Neural cell (in vitro differentiated cells): ENCODE data around the gene IGF2BP2. TPM values are rescaled to one million over a fixed set of nuclear protein-coding genes. Genes with fewer than 3 reads are reported as not detected.

Experiments used
- H2AFZ ChIP-seq: fragments of 200-600, 300-800 bp; sonication (generic), shearing (Covaris generic); 2 replicates; pipeline ENCODE4 v1.6.0; 2014; ENCODE audit warnings: low read depth, mild to moderate bottlenecking, antibody characterized with exemption, low read length, moderate library complexity
- H3F3A ChIP-seq: fragments of 200-600 bp; shearing (Covaris generic); 2 replicates; pipeline ENCODE4 v1.6.1; 2016; ENCODE audit warnings: mild to moderate bottlenecking, moderate library complexity, mixed read lengths, antibody characterized with exemption, low read length; ENCODE audit not compliant: insufficient read depth, poor library complexity, severe bottlenecking
- H3K27ac ChIP-seq: fragments of 200-600, 300-800 bp; sonication (generic), shearing (Covaris generic); 2 replicates; pipeline ENCODE4 v1.5.1; 2014; ENCODE audit warnings: mild to moderate bottlenecking, low read length, moderate library complexity
- H3K27me3 ChIP-seq: fragments of 300-800, 200-600 bp; sonication (generic), shearing (Covaris generic); 2 replicates; pipeline ENCODE4 v1.6.0; 2014; ENCODE audit warnings: mild to moderate bottlenecking, low read depth, low read length, moderate library complexity; ENCODE audit not compliant: insufficient read depth
- H3K36me3 ChIP-seq: fragments of 300-800, 200-600 bp; sonication (generic), shearing (Covaris generic); 2 replicates; pipeline ENCODE4 v1.5.1; 2014; ENCODE audit warnings: mild to moderate bottlenecking, antibody characterized with exemption, low read length, moderate library complexity; ENCODE audit not compliant: insufficient read depth
- H3K4me2 ChIP-seq: fragments of 300-800, 200-600 bp; sonication (generic), shearing (Covaris generic); 2 replicates; pipeline ENCODE4 v1.6.0; 2014; ENCODE audit warnings: mild to moderate bottlenecking, low read length
- H3K4me3 ChIP-seq: fragments of 300-800, 200-600 bp; sonication (generic), shearing (Covaris generic); 2 replicates; pipeline ENCODE4 v1.5.1; 2014; ENCODE audit warnings: mild to moderate bottlenecking, low read length, moderate library complexity
- H3K79me2 ChIP-seq: fragments of 200-600 bp; shearing (Covaris generic); replicated peaks from 2 replicates; pipeline ENCODE4 v1.6.0; 2014; ENCODE audit warnings: mild to moderate bottlenecking, low read length, moderate library complexity; ENCODE audit not compliant: insufficient read depth
- H3K9ac ChIP-seq: fragments of 300-800, 200-600 bp; sonication (generic), shearing (Covaris generic); 2 replicates; pipeline ENCODE4 v1.6.1; 2016; ENCODE audit warnings: mild to moderate bottlenecking, low read length, mixed read lengths
- H3K9me2 ChIP-seq: fragments of 200-600 bp; shearing (Covaris generic); 2 replicates; pipeline ENCODE4 v1.6.1; 2016; ENCODE audit warnings: mild to moderate bottlenecking, low read length, mixed read lengths; ENCODE audit not compliant: insufficient read depth
- H3K9me3 ChIP-seq: fragments of 200-600, 300-800 bp; sonication (generic), shearing (Covaris generic); 2 replicates; pipeline ENCODE4 v1.6.1; 2016; ENCODE audit warnings: mild to moderate bottlenecking, mixed run types, low read length, moderate library complexity, mixed read lengths
- H4K20me1 ChIP-seq: fragments of 200-600 bp; shearing (Covaris generic); 2 replicates; pipeline ENCODE4 v1.6.1; 2016; ENCODE audit warnings: mild to moderate bottlenecking, mixed run types; ENCODE audit not compliant: insufficient read depth
- EP300 ChIP-seq: fragments of 450-650 bp; conservative IDR thresholded peaks from 2 replicates; pipeline ENCODE4 v1.6.1; 2014; ENCODE audit warnings: antibody characterized with exemption, mild to moderate bottlenecking, moderate library complexity; ENCODE audit not compliant: poor library complexity, severe bottlenecking
- EZH2 ChIP-seq: fragments of 200-600, 300-800 bp; shearing (Covaris generic), sonication (generic); IDR thresholded peaks from 2 replicates; pipeline ENCODE4 v1.6.1; 2014; ENCODE audit warnings: antibody characterized with exemption, low read length, borderline replicate concordance, mild to moderate bottlenecking; ENCODE audit not compliant: insufficient read depth, poor library complexity, severe bottlenecking
- MXI1 ChIP-seq: fragments of 450-650 bp; conservative IDR thresholded peaks from 2 replicates; pipeline ENCODE4 v1.6.1; 2014; ENCODE audit warnings: antibody characterized with exemption, mild to moderate bottlenecking; ENCODE audit not compliant: poor library complexity, severe bottlenecking
- POLR2AphosphoS5 ChIP-seq: IDR thresholded peaks from 2 replicates; pipeline ENCODE4 v1.6.1; 2012
- RAD21 ChIP-seq: fragments of 450-650 bp; conservative IDR thresholded peaks from 2 replicates; pipeline ENCODE4 v1.6.1; 2014; ENCODE audit warnings: antibody characterized with exemption, mild to moderate bottlenecking, moderate library complexity
- SMC3 ChIP-seq: fragments of 450-650 bp; conservative IDR thresholded peaks from 2 replicates; pipeline ENCODE4 v1.6.1; 2014; ENCODE audit warnings: antibody characterized with exemption, mild to moderate bottlenecking, moderate library complexity; ENCODE audit not compliant: poor library complexity
- TAF1 ChIP-seq: IDR thresholded peaks from 2 replicates; pipeline ENCODE4 v1.6.1; 2012; ENCODE audit warnings: low read depth
- polyA plus RNA-seq: library from polyadenylated mRNA; depleted of rRNA; stranded (reverse); fragments of >200 nt; gene quantifications from 2 replicates; pipeline ENCODE4 v1.2.3, GENCODE V29; 2014
- TF ChIP-seq, protein P1 (sequence below): IDR thresholded peaks from 2 replicates; pipeline ENCODE4 v1.6.1; 2012; ENCODE audit warnings: borderline replicate concordance
- TF ChIP-seq, protein P2 (sequence below): fragments of 450-650 bp; IDR thresholded peaks from 2 replicates; pipeline ENCODE4 v1.5.1; 2014; ENCODE audit warnings: antibody characterized with exemption, mild to moderate bottlenecking, moderate library complexity; ENCODE audit not compliant: poor library complexity, severe bottlenecking

Gene IGF2BP2
- polyA plus RNA-seq, 1 donor from 2014 or later = 46.6 TPM

DNA sequence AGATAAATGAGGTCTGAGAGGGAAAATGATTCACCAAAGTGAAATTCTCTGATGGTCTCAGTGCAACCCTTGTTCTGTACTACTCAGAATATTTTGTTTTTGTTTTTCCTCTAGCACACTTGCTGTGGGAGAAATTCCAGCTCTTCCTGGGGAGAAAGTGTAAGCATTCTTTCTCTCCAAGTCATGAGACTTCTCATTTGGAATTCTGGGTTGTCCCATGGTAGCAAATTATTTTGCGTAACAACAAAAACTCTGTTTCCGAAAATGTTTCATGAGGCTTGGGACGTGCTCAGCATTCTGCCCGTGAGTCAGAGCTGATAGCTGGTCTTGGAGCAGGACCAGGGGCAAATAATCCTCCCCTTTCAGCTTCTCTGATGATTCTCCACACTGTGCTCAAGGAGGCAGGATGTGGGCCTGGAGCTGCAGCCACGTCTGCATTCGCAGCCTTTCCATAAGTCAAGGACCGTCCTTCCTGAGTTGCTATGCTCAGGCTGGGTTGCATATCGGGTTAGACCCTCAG lies 168.5 kb downstream of the IGF2BP2 start:
- Histone ChIP-seq H3K9ac (no peak overlapping the region), H3K27me3 (no peaks in the 10 kb centered on the region), H3K9me2 (no peaks in the 10 kb centered on the region), H2AFZ (no peak overlapping the region), H3F3A (no peaks in the 10 kb centered on the region), H3K36me3 (peaks cover 13% of the 10 kb centered on the region), H4K20me1 (no peaks in the 10 kb centered on the region), H3K9me3 (no peaks in the 10 kb centered on the region), H3K4me3 (no peak overlapping the region), H3K79me2 (no peaks in the 10 kb centered on the region), H3K27ac (no peak overlapping the region), H3K4me2 (no peak overlapping the region)
- TF ChIP-seq TAF1 (no peak), RAD21 (no peak), EZH2 (no peak), POLR2AphosphoS5 (no peak), SMC3 (no peak), MXI1 (no peak), EP300 (no peak)
- TF ChIP-seq, protein P1, sequence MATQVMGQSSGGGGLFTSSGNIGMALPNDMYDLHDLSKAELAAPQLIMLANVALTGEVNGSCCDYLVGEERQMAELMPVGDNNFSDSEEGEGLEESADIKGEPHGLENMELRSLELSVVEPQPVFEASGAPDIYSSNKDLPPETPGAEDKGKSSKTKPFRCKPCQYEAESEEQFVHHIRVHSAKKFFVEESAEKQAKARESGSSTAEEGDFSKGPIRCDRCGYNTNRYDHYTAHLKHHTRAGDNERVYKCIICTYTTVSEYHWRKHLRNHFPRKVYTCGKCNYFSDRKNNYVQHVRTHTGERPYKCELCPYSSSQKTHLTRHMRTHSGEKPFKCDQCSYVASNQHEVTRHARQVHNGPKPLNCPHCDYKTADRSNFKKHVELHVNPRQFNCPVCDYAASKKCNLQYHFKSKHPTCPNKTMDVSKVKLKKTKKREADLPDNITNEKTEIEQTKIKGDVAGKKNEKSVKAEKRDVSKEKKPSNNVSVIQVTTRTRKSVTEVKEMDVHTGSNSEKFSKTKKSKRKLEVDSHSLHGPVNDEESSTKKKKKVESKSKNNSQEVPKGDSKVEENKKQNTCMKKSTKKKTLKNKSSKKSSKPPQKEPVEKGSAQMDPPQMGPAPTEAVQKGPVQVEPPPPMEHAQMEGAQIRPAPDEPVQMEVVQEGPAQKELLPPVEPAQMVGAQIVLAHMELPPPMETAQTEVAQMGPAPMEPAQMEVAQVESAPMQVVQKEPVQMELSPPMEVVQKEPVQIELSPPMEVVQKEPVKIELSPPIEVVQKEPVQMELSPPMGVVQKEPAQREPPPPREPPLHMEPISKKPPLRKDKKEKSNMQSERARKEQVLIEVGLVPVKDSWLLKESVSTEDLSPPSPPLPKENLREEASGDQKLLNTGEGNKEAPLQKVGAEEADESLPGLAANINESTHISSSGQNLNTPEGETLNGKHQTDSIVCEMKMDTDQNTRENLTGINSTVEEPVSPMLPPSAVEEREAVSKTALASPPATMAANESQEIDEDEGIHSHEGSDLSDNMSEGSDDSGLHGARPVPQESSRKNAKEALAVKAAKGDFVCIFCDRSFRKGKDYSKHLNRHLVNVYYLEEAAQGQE = no peak
- TF ChIP-seq, protein P2, sequence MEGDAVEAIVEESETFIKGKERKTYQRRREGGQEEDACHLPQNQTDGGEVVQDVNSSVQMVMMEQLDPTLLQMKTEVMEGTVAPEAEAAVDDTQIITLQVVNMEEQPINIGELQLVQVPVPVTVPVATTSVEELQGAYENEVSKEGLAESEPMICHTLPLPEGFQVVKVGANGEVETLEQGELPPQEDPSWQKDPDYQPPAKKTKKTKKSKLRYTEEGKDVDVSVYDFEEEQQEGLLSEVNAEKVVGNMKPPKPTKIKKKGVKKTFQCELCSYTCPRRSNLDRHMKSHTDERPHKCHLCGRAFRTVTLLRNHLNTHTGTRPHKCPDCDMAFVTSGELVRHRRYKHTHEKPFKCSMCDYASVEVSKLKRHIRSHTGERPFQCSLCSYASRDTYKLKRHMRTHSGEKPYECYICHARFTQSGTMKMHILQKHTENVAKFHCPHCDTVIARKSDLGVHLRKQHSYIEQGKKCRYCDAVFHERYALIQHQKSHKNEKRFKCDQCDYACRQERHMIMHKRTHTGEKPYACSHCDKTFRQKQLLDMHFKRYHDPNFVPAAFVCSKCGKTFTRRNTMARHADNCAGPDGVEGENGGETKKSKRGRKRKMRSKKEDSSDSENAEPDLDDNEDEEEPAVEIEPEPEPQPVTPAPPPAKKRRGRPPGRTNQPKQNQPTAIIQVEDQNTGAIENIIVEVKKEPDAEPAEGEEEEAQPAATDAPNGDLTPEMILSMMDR = no peak

- H3K4me3 ChIP-seq = no peak overlapping the region
Measured at GRCh38 chr3:185655426-185656320, 169.2 kb downstream of the IGF2BP2 start.

More at GRCh38 chr3:185655426-185656320, 169.2 kb downstream of the IGF2BP2 start:
- Histone ChIP-seq H3K4me2 (no peak overlapping the region), H3K27me3 (no peaks in the 10 kb centered on the region), H3K79me2 (no peaks in the 10 kb centered on the region), H4K20me1 (no peaks in the 10 kb centered on the region), H3K9me3 (no peaks in the 10 kb centered on the region), H3K27ac (no peak overlapping the region), H2AFZ (no peak overlapping the region), H3K9ac (no peak overlapping the region), H3F3A (no peaks in the 10 kb centered on the region), H3K9me2 (no peaks in the 10 kb centered on the region), H3K36me3 (peaks cover 13% of the 10 kb centered on the region)
- TF ChIP-seq MXI1 (no peak), SMC3 (no peak)
